KOPT-K1 (cell line): ENCODE measurements around the gene ARMC5.
"Not testable (repeated sequence)": the region's sequence is repeated elsewhere in the genome, so short reads cannot be mapped to it uniquely, and the experiment has no call there.

Experiments used
- H3K27ac ChIP-seq: fragments of 200-600 bp; sonication (generic); 2 replicates; pipeline ENCODE4 v1.5.1; 2016; ENCODE audit warnings: antibody characterized with exemption, mild to moderate bottlenecking, low read depth, low read length; ENCODE audit not compliant: poor library complexity, severe bottlenecking
- H3K36me3 ChIP-seq: fragments of 200-600 bp; sonication (generic); 2 replicates; pipeline ENCODE4 v1.5.1; 2017; ENCODE audit warnings: antibody characterized with exemption, mild to moderate bottlenecking, low read length, moderate library complexity; ENCODE audit not compliant: insufficient read depth
- H3K9me3 ChIP-seq: fragments of 200-600 bp; sonication (generic); 2 replicates; pipeline ENCODE4 v1.5.1; 2017; ENCODE audit warnings: antibody characterized with exemption, low read length, mild to moderate bottlenecking; ENCODE audit not compliant: insufficient read depth, poor library complexity, severe bottlenecking

Gene ARMC5

GRCh38 chr16:31488468-31489297, 29.4 kb downstream of the ARMC5 start:
- Histone ChIP-seq H3K9me3 (no peaks in the 10 kb centered on the region), H3K36me3 (peaks cover 34% of the 10 kb centered on the region; the same call in 1 of the 2 replicates), H3K27ac (no peak overlapping the region)

- H3K36me3 ChIP-seq, result peaks cover 40% of the 10 kb centered on the region; the same call in 1 of the 2 replicates
- H3K27ac ChIP-seq, result no peak overlapping the region
These were observed 29.9 kb downstream of the ARMC5 start for GRCh38 chr16:31489298-31489564.

GRCh38 chr16:31489616-31490584, 30.6 kb downstream of the ARMC5 start:
- no peak overlapping the region for H3K27ac ChIP-seq
- peaks cover 41% of the 10 kb centered on the region; the same call in 1 of the 2 replicates for H3K36me3 ChIP-seq
- H3K9me3 ChIP-seq, result no peaks in the 10 kb centered on the region

More at GRCh38 chr16:31489298-31489564, 29.9 kb downstream of the ARMC5 start:
- H3K9me3 ChIP-seq, result no peaks in the 10 kb centered on the region

- Histone ChIP-seq H3K36me3 (peaks cover 55% of the 10 kb centered on the region; the same call in 1 of the 2 replicates), H3K9me3 (no peaks in the 10 kb centered on the region), H3K27ac (no peak overlapping the region)
These were observed 32.6 kb downstream of the ARMC5 start for GRCh38 chr16:31491778-31492418.

GRCh38 chr16:31493506-31494125, 34.3 kb downstream of the ARMC5 start:
- H3K27ac ChIP-seq, result no peak overlapping the region
- H3K36me3 ChIP-seq, result peaks cover 69% of the 10 kb centered on the region
- no peaks in the 10 kb centered on the region for H3K9me3 ChIP-seq

GRCh38 chr16:31496670-31497069, 37.4 kb downstream of the ARMC5 start:
- H3K36me3 ChIP-seq, result peaks cover 72% of the 10 kb centered on the region

GRCh38 chr16:31498493-31498892, 39.2 kb downstream of the ARMC5 start:
- Histone ChIP-seq H3K9me3 (no peaks in the 10 kb centered on the region), H3K27ac (no peak overlapping the region), H3K36me3 (peaks cover 54% of the 10 kb centered on the region)

More at GRCh38 chr16:31496670-31497069, 37.4 kb downstream of the ARMC5 start:
- no peak overlapping the region for H3K27ac ChIP-seq
- no peaks in the 10 kb centered on the region for H3K9me3 ChIP-seq

GRCh38 chr16:31499928-31500327, 40.6 kb downstream of the ARMC5 start:
- Histone ChIP-seq H3K36me3 (peaks cover 45% of the 10 kb centered on the region), H3K9me3 (no peaks in the 10 kb centered on the region)

GRCh38 chr16:31501226-31501965, 42.1 kb downstream of the ARMC5 start:
- H3K36me3 ChIP-seq, result peaks cover 36% of the 10 kb centered on the region
- no peak overlapping the region for H3K27ac ChIP-seq
- H3K9me3 ChIP-seq, result no peaks in the 10 kb centered on the region

More at GRCh38 chr16:31499928-31500327, 40.6 kb downstream of the ARMC5 start:
- H3K27ac ChIP-seq, result no peak overlapping the region

GRCh38 chr16:31501966-31502348, 42.7 kb downstream of the ARMC5 start:
- Histone ChIP-seq H3K36me3 (peaks cover 31% of the 10 kb centered on the region), H3K27ac (no peak overlapping the region), H3K9me3 (no peaks in the 10 kb centered on the region)

- Histone ChIP-seq H3K36me3 (peaks cover 24% of the 10 kb centered on the region), H3K9me3 (no peaks in the 10 kb centered on the region), H3K27ac (no peak overlapping the region)
These were observed 43.7 kb downstream of the ARMC5 start for GRCh38 chr16:31502981-31503380.

GRCh38 chr16:31503555-31503954, 44.3 kb downstream of the ARMC5 start:
- H3K36me3 ChIP-seq, result peaks cover 18% of the 10 kb centered on the region
- not testable (repeated sequence) for H3K27ac ChIP-seq, H3K9me3 ChIP-seq

GRCh38 chr16:31504159-31504558, 44.9 kb downstream of the ARMC5 start:
- Histone ChIP-seq H3K27ac (no peak overlapping the region), H3K36me3 (peaks cover 12% of the 10 kb centered on the region; the same call in 1 of the 2 replicates), H3K9me3 (no peaks in the 10 kb centered on the region)

GRCh38 chr16:31505483-31505882, 46.2 kb downstream of the ARMC5 start:
- Histone ChIP-seq H3K27ac (no peak overlapping the region), H3K36me3 (0 out of 2 replicates have a peak, but pooled peaks cover under 1% of the 10 kb centered on the region), H3K9me3 (no peaks in the 10 kb centered on the region)
